GM19452 (cell line): ENCODE data around the gene RETSAT.

Experiments
- ATAC-seq: cut with Tn5 transposase; IDR thresholded peaks from one replicate; pipeline ENCODE4 v1.9.1; 2021; ENCODE audit not compliant: unreplicated experiment

Gene RETSAT

DNA sequence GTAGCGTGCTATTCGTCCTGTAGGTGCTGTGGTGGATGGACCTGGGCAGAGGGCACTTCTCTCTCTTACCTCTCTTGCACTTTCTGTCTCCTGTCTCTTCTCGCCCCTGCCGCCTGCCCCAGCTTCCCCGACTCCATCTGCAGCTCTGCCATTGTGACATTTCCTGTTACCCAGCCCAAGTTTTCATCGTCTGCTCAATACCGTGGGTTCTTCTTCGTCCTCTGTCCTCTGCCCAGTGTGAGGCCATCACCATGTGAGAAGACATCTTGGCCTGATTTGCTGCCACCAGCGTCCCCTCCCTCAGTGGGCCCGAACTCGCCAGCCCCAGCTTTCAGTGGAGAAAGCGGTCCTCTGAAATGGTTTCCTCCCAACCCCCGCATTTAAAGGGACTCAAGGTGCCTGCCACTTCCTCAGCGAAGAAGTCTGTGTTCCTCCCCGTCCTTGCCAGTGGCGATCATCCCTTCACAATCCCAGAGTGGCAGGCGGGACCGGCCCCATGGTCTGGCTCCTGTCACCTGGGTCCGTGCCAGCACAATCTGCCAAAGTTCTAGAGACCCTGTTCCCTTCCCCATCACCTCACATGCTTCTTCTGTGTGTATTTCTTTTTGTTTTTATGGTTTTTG lies 44.5 kb downstream of the RETSAT start:
- no peak for ATAC-seq

DNA sequence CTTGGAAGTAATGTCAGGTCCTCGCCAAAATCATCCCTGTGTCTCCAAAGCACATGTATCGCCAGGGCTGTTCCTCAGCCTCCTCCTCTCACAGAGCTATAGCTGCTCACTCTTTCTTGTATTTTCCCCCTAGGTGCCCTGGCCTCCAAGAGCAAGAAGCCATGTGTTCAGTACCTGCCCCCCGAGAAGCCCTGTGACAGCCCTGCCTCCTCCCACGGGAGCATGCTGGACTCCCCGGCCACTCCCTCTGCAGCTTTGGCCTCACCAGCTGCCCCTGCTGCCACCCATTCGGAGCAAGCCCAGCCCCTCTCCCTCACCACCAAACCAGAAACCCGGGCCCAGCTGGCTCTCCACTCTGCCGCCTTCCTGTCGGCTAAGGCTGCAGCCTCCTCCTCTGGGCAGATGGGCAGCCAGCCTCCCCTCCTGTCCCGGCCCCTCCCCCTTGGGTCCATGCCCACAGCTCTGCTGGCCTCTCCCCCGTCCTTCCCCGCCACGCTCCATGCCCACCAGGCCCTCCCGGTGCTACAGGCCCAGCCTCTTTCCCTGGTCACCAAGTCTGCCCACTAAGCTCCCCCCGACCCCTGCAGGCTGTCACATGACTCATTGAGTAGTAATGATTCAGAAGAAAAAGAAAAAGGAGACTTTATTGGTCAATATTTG lies 45.3 kb downstream of the RETSAT start:
- no peak for ATAC-seq

DNA sequence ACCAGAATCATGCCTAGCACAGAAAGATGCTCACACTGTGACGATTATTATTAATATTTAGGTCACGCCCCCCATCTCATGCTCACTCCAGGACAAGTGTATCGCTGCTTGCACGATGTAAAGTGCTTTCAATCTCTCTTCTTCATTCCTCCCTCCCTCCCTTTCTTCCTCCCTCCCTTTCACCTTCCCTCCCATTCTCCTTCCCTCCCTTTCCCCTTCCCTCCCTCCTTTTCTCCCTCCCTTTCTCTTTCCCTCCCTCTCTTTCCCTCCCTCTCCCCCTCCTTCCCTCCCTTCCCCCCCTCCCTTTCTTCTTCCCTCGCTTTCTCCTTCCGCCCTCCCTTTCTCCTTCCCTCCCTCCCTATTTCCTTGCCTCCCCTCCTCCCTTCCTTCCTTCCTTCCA lies 46.1 kb downstream of the RETSAT start:
- ATAC-seq, result no peak

DNA sequence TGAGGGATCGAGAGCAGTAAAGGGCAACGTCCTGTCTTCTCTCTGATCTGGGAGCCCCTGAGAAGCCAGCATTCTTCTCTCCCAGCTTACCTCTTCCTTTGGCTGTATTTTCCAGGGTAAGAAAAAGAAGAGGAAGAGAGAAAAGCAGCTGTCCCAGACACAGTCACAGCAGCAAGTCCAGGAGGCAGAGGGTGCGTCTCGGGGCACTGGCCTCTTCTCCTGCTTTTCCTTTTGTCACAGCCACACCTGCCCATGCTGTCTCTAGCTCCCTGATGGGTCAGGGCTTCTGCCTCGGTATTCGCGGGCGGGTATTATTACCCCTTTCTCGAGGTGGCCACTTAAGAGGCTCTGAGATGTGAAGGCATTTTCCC lies 46.8 kb downstream of the RETSAT start:
- ATAC-seq, result no peak

GRCh38 chr2:85303780-85304531 lies 50.4 kb downstream of the RETSAT start:
- no peak for ATAC-seq

DNA sequence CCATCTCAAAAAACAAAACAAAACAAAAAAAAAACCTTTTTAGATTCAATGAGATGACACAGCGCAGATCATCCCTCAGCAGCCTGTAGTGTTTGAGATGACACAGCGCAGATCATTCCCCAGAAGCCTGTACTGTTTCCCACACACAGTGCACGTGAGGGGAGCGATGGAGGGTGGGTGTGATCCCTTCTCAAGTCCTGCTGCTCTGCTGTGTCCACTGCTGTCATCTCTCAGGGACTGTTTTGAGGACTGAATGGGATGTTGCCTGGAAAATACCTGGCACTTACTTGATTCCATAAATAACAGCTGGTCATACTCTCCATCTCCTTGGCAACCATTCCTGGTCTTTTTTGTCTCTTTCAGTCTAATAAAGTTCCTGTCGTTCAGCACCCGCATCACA lies 52.2 kb downstream of the RETSAT start:
- ATAC-seq, result no peak
